Measurements from ENCODE around the gene CDK1.

Gene CDK1

DNA sequence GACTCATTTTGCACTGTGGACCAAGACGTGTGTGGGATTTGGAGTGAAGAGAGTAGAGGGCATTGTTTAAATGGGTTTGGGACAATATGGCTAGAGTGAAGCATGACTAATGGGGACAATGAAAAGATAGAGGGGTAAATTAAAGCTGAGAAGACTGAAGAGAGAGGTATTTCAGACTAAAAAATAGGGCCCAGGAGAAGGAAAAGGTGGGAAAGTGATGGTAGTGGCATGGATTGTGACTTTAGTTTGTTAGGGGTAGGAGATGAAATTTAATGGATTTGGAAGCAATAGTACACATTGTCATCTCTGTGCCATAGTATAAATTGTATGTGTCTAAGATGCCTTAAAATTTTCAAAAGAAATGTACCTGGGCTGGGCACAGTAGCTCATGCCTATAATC is 18.2 kb downstream of the CDK1 start:
- Histone ChIP-seq H3K27ac (ENCODE audit: low read depth in 2 of 2, low read length in 2 of 2) (no peak overlapping the region), H3K27me3 (ENCODE audit: control insufficient read depth in 2 of 2, insufficient read depth in 2 of 2, low read length in 2 of 2) (no peaks in the 10 kb centered on the region), H3K9ac (ENCODE audit: low read depth in 1 of 2, low read length in 2 of 2) (no peak overlapping the region), H3K4me3 (ENCODE audit: low read length in 2 of 2) (no peak overlapping the region), H3K36me3 (ENCODE audit: control insufficient read depth in 2 of 2, insufficient read depth in 2 of 2, low read length in 2 of 2) (no peaks in the 10 kb centered on the region), H3K9me3 (ENCODE audit: control insufficient read depth in 2 of 2, low read length in 2 of 2) (no peaks in the 10 kb centered on the region), H3K4me1 (ENCODE audit: control insufficient read depth in 2 of 2, insufficient read depth in 2 of 2, low read length in 2 of 2) (no peaks in the 10 kb centered on the region)

DNA sequence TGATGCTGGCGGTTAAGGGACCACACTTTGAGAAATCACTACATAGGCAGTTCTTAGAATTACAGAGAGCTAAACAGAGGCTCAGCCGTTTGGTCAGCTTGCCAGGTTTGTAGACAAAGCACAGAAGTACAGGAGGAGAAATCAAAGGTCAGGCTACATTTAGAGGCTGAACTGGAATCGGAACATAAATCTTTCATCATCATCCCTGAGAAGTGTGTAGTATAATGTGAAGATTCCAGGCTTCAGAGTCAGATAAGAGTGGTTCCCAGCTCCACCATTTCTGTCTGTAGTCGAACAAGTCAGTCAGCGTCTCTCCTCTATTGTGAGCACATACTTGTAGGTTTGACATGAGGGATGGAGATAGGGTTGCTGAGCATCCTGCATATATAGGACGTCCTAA is 18.9 kb downstream of the CDK1 start:
- H3K4me3 ChIP-seq (ENCODE audit: low read length in 2 of 2): no peak overlapping the region
- no peaks in the 10 kb centered on the region for H3K9me3 ChIP-seq (ENCODE audit: control insufficient read depth in 2 of 2, low read length in 2 of 2)
- no peaks in the 10 kb centered on the region for H3K36me3 ChIP-seq (ENCODE audit: control insufficient read depth in 2 of 2, insufficient read depth in 2 of 2, low read length in 2 of 2)
- no peak overlapping the region for H3K27ac ChIP-seq (ENCODE audit: low read depth in 2 of 2, low read length in 2 of 2)
- H3K9ac ChIP-seq (ENCODE audit: low read depth in 1 of 2, low read length in 2 of 2): no peak overlapping the region
- no peaks in the 10 kb centered on the region for H3K4me1 ChIP-seq (ENCODE audit: control insufficient read depth in 2 of 2, insufficient read depth in 2 of 2, low read length in 2 of 2)
- H3K27me3 ChIP-seq (ENCODE audit: control insufficient read depth in 2 of 2, insufficient read depth in 2 of 2, low read length in 2 of 2): no peaks in the 10 kb centered on the region

DNA sequence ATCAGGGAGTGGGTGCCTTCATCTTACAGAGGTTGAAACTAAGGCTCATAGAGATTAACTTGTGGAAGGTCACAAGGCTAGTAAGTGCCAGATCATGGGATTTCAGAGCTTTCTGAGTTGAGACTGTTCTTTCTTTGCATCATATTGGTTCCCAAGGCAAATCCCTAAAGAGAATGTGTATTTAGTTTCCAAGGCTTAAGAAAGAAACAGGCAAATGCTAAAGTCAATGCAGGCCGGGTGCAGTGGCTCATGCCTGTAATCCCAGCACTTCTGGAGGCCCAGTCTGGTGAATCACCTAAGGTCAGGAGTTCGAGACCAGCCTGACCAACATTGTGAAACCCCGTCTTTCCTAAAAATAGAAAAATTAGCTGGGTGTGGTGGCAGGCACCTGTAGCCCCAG is 19.8 kb downstream of the CDK1 start:
- H3K4me1 ChIP-seq (ENCODE audit: control insufficient read depth in 2 of 2, insufficient read depth in 2 of 2, low read length in 2 of 2): no peaks in the 10 kb centered on the region
- no peak overlapping the region for H3K4me3 ChIP-seq (ENCODE audit: low read length in 2 of 2)
- H3K27ac ChIP-seq (ENCODE audit: low read depth in 2 of 2, low read length in 2 of 2): no peak overlapping the region
- no peaks in the 10 kb centered on the region for H3K27me3 ChIP-seq (ENCODE audit: control insufficient read depth in 2 of 2, insufficient read depth in 2 of 2, low read length in 2 of 2)
- H3K9ac ChIP-seq (ENCODE audit: low read depth in 1 of 2, low read length in 2 of 2): no peak overlapping the region
- H3K9me3 ChIP-seq (ENCODE audit: control insufficient read depth in 2 of 2, low read length in 2 of 2): no peaks in the 10 kb centered on the region
- H3K36me3 ChIP-seq (ENCODE audit: control insufficient read depth in 2 of 2, insufficient read depth in 2 of 2, low read length in 2 of 2): no peaks in the 10 kb centered on the region

DNA sequence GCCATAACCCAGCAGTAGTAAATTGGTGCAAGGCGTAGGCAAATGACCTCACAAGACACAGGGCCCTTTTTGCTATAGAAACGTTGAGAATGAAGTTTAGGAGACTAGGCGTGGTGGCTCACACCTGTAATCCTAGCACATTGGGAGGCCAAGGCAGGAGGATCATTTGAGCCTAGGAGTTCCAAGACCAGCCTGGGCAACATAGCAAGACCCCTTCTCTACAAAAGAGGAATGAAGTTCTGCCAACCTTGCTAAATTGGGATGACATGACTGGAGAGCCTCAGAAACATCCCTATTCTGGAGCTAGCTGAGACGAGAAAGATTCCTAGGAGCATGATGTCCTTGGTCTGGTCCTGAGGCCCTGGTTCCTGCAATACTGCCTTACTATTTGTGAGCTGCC is 20.6 kb downstream of the CDK1 start:
- Histone ChIP-seq H3K4me1 (ENCODE audit: control insufficient read depth in 2 of 2, insufficient read depth in 2 of 2, low read length in 2 of 2) (no peaks in the 10 kb centered on the region), H3K27me3 (ENCODE audit: control insufficient read depth in 2 of 2, insufficient read depth in 2 of 2, low read length in 2 of 2) (no peaks in the 10 kb centered on the region), H3K9me3 (ENCODE audit: control insufficient read depth in 2 of 2, low read length in 2 of 2) (no peaks in the 10 kb centered on the region), H3K4me3 (ENCODE audit: low read length in 2 of 2) (no peak overlapping the region), H3K36me3 (ENCODE audit: control insufficient read depth in 2 of 2, insufficient read depth in 2 of 2, low read length in 2 of 2) (no peaks in the 10 kb centered on the region), H3K27ac (ENCODE audit: low read depth in 2 of 2, low read length in 2 of 2) (no peak overlapping the region), H3K9ac (ENCODE audit: low read depth in 1 of 2, low read length in 2 of 2) (no peak overlapping the region)

DNA sequence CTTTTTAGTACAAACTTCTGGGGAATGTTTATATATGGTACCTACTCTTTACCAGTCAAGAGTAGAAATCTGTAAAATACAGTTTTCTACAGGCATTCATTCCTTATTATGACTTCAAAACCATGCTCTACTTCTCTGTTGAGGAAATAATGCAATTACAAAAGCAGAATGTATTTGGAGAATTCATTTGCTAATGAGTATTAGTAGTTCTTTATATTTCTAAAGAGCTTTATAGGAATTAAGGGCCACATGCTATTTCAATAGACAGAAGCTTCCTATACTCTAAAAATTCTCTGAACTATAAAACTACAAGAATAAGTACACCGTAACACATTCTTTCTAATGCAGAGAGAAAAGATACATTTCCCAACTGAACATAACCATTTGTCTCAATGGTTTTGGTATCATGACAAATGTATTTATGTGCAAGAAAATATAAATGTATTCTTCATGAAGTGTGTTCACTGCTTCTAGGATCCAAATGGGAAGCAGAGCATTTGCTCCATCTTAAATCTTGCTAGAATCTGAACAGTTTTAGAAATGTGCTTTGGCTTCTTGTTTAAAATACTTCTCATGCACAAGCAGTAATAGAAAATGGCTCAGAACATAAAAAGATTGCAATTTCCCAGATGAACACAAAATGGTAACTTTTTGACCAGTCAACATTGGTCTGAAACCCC is 21.8 kb downstream of the CDK1 start:
- no peak overlapping the region for H3K27ac ChIP-seq (ENCODE audit: low read depth in 2 of 2, low read length in 2 of 2)
- H3K27me3 ChIP-seq (ENCODE audit: control insufficient read depth in 2 of 2, insufficient read depth in 2 of 2, low read length in 2 of 2): no peaks in the 10 kb centered on the region
- H3K4me1 ChIP-seq (ENCODE audit: control insufficient read depth in 2 of 2, insufficient read depth in 2 of 2, low read length in 2 of 2): no peaks in the 10 kb centered on the region
- no peak overlapping the region for H3K4me3 ChIP-seq (ENCODE audit: low read length in 2 of 2)
- no peaks in the 10 kb centered on the region for H3K36me3 ChIP-seq (ENCODE audit: control insufficient read depth in 2 of 2, insufficient read depth in 2 of 2, low read length in 2 of 2)
- H3K9ac ChIP-seq (ENCODE audit: low read depth in 1 of 2, low read length in 2 of 2): no peak overlapping the region
- H3K9me3 ChIP-seq (ENCODE audit: control insufficient read depth in 2 of 2, low read length in 2 of 2): no peaks in the 10 kb centered on the region

DNA sequence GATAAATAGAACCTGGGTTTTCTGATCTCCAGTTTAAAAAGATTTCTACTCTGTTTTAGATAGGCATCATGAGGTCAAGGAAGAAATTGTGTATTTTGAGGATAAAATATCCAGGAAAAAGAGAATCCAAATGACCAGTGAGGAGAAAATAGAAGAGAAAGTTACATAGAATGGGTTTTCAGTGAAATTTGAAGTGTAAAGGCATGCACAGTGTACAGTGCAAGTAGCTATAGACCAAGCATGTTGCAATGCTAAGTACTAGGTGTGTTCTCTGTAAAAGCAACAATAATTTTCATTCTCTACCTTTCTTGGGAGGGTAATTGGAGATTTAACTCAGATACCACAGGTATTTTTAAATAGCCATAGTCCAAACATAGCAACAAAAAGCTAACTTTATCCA is 22.6 kb downstream of the CDK1 start:
- Histone ChIP-seq H3K36me3 (ENCODE audit: control insufficient read depth in 2 of 2, insufficient read depth in 2 of 2, low read length in 2 of 2) (no peaks in the 10 kb centered on the region), H3K9ac (ENCODE audit: low read depth in 1 of 2, low read length in 2 of 2) (no peak overlapping the region), H3K27me3 (ENCODE audit: control insufficient read depth in 2 of 2, insufficient read depth in 2 of 2, low read length in 2 of 2) (no peaks in the 10 kb centered on the region), H3K9me3 (ENCODE audit: control insufficient read depth in 2 of 2, low read length in 2 of 2) (no peaks in the 10 kb centered on the region), H3K4me3 (ENCODE audit: low read length in 2 of 2) (no peak overlapping the region), H3K27ac (ENCODE audit: low read depth in 2 of 2, low read length in 2 of 2) (no peak overlapping the region), H3K4me1 (ENCODE audit: control insufficient read depth in 2 of 2, insufficient read depth in 2 of 2, low read length in 2 of 2) (no peaks in the 10 kb centered on the region)

DNA sequence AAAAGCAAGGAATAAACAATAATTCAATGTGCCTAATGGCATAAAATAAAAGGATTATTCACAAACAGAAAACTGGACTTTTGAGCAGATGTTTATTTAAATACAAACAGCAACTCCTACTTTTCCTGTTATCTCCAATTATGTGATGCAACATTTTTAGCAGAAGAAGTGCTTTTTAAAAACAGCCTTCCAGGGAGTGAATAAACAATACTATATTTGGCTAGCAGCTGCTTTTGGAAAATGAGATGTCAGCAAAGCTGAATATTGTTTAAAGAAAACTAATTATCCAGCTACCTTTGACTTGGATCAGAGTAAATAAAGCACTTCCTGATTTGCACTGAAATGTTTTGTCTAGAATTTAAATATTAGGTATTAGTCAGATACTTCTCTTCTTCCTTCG is 23.2 kb downstream of the CDK1 start:
- Histone ChIP-seq H3K27ac (ENCODE audit: low read depth in 2 of 2, low read length in 2 of 2) (no peak overlapping the region), H3K36me3 (ENCODE audit: control insufficient read depth in 2 of 2, insufficient read depth in 2 of 2, low read length in 2 of 2) (no peaks in the 10 kb centered on the region), H3K4me1 (ENCODE audit: control insufficient read depth in 2 of 2, insufficient read depth in 2 of 2, low read length in 2 of 2) (no peaks in the 10 kb centered on the region), H3K9ac (ENCODE audit: low read depth in 1 of 2, low read length in 2 of 2) (no peak overlapping the region), H3K4me3 (ENCODE audit: low read length in 2 of 2) (no peak overlapping the region), H3K27me3 (ENCODE audit: control insufficient read depth in 2 of 2, insufficient read depth in 2 of 2, low read length in 2 of 2) (no peaks in the 10 kb centered on the region), H3K9me3 (ENCODE audit: control insufficient read depth in 2 of 2, low read length in 2 of 2) (no peaks in the 10 kb centered on the region)

DNA sequence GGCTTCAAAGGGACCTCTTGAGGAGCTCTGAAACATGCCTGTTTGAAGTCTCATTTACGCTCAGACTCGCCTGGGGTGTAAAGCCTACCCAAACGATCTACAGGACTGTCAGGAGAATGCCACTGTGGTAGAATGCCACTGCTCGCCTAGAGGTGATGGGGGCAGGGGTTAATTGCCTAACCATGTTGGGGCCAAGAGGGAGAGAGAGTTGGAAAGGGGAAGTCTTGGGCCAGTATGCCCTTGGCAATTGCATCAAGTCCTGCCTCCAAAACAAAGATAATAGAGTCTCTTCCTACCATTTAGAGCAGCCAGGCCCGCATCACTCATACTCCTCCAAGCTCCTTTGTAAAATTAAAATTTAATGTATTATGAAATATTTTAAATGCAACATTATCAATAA is 25.2 kb downstream of the CDK1 start:
- Histone ChIP-seq H3K36me3 (ENCODE audit: control insufficient read depth in 2 of 2, insufficient read depth in 2 of 2, low read length in 2 of 2) (no peaks in the 10 kb centered on the region), H3K4me1 (ENCODE audit: control insufficient read depth in 2 of 2, insufficient read depth in 2 of 2, low read length in 2 of 2) (no peaks in the 10 kb centered on the region), H3K4me3 (ENCODE audit: low read length in 2 of 2) (no peak overlapping the region), H3K9me3 (ENCODE audit: control insufficient read depth in 2 of 2, low read length in 2 of 2) (no peaks in the 10 kb centered on the region), H3K27ac (ENCODE audit: low read depth in 2 of 2, low read length in 2 of 2) (no peak overlapping the region), H3K9ac (ENCODE audit: low read depth in 1 of 2, low read length in 2 of 2) (no peak overlapping the region), H3K27me3 (ENCODE audit: control insufficient read depth in 2 of 2, insufficient read depth in 2 of 2, low read length in 2 of 2) (no peaks in the 10 kb centered on the region)

DNA sequence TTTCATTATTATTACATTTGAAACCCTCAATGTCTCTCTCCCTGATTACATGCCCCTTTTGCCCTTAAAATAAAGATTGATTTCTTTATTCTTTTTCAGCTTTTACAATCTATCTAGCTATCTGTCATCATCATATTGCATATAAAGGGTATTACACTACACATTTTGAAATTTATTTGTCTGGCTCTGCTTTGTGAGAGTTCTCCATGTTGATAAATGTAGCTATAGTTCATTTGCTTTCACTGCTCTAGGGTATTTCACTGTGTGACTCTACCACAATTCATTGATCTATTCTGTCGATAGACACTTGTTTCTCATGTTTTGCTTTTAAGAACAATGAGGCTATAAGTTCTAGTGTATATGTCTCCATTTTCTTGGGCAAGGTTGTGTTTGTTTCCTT is 25.6 kb downstream of the CDK1 start:
- no peaks in the 10 kb centered on the region for H3K36me3 ChIP-seq (ENCODE audit: control insufficient read depth in 2 of 2, insufficient read depth in 2 of 2, low read length in 2 of 2)
- H3K4me3 ChIP-seq (ENCODE audit: low read length in 2 of 2): no peak overlapping the region
- H3K9me3 ChIP-seq (ENCODE audit: control insufficient read depth in 2 of 2, low read length in 2 of 2): no peaks in the 10 kb centered on the region
- no peaks in the 10 kb centered on the region for H3K4me1 ChIP-seq (ENCODE audit: control insufficient read depth in 2 of 2, insufficient read depth in 2 of 2, low read length in 2 of 2)
- no peaks in the 10 kb centered on the region for H3K27me3 ChIP-seq (ENCODE audit: control insufficient read depth in 2 of 2, insufficient read depth in 2 of 2, low read length in 2 of 2)
- no peak overlapping the region for H3K27ac ChIP-seq (ENCODE audit: low read depth in 2 of 2, low read length in 2 of 2)
- H3K9ac ChIP-seq (ENCODE audit: low read depth in 1 of 2, low read length in 2 of 2): no peak overlapping the region

DNA sequence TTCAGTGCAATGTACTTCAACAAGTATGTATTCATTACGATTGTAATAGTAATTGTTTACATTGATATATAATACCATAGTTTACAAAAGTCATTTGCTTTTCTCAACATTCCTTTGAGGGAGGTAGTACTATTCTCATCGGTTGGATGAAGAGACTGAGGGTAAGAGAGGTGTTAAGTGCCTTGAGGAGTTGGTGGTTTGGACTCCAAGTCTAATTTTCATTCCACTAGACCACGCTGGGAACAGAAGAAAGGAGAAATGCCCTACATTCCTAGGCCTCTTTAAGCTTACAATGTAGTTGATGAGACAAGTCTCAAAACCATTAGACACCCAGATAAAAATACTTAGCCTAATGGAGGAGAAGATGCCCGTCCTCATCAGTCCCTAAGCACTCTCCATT is 28.6 kb downstream of the CDK1 start:
- H3K4me1 ChIP-seq (ENCODE audit: control insufficient read depth in 2 of 2, insufficient read depth in 2 of 2, low read length in 2 of 2): peaks cover 0 to 3% of the 10 kb centered on the region in 2 donors
- H3K36me3 ChIP-seq (ENCODE audit: control insufficient read depth in 2 of 2, insufficient read depth in 2 of 2, low read length in 2 of 2): no peaks in the 10 kb centered on the region
- H3K27me3 ChIP-seq (ENCODE audit: control insufficient read depth in 2 of 2, insufficient read depth in 2 of 2, low read length in 2 of 2): no peaks in the 10 kb centered on the region
- H3K9me3 ChIP-seq (ENCODE audit: control insufficient read depth in 2 of 2, low read length in 2 of 2): no peaks in the 10 kb centered on the region
- no peak overlapping the region for H3K27ac ChIP-seq (ENCODE audit: low read depth in 2 of 2, low read length in 2 of 2)
- no peak overlapping the region for H3K4me3 ChIP-seq (ENCODE audit: low read length in 2 of 2)
- no peak overlapping the region for H3K9ac ChIP-seq (ENCODE audit: low read depth in 1 of 2, low read length in 2 of 2)

DNA sequence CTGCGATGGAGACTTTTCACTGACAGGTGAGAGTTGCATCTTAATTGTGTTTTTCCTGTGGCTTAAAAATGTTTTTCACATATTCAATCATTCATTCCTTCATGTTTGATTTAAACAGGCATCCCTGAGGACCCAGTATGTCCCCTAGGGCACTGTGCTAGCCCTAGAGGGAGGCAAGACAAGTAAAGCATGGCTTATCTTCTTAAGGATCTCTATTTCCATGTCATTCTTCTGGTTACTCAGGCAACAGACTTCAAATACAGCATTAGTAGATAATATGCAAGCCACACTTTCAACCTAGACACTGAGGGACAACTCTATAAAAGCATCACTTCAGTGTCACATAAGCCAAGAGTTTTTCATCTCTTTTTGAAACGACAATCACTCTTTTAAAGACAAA is 29.2 kb downstream of the CDK1 start:
- no peak overlapping the region for H3K27ac ChIP-seq (ENCODE audit: low read depth in 2 of 2, low read length in 2 of 2)
- H3K9ac ChIP-seq (ENCODE audit: low read depth in 1 of 2, low read length in 2 of 2): no peak overlapping the region
- H3K36me3 ChIP-seq (ENCODE audit: control insufficient read depth in 2 of 2, insufficient read depth in 2 of 2, low read length in 2 of 2): no peaks in the 10 kb centered on the region
- H3K4me1 ChIP-seq (ENCODE audit: control insufficient read depth in 2 of 2, insufficient read depth in 2 of 2, low read length in 2 of 2): peaks cover 0 to 3% of the 10 kb centered on the region in 2 donors
- H3K9me3 ChIP-seq (ENCODE audit: control insufficient read depth in 2 of 2, low read length in 2 of 2): no peaks in the 10 kb centered on the region
- no peaks in the 10 kb centered on the region for H3K27me3 ChIP-seq (ENCODE audit: control insufficient read depth in 2 of 2, insufficient read depth in 2 of 2, low read length in 2 of 2)
- no peak overlapping the region for H3K4me3 ChIP-seq (ENCODE audit: low read length in 2 of 2)
